Muscle layer of colon (tissue), 2 donors: Measurements from ENCODE around the gene RNF222.
"Not testable (repeated sequence)": the region's sequence is repeated elsewhere in the genome, so short reads cannot be mapped to it uniquely, and the experiment has no call there.

Source experiments
- H3K27ac ChIP-seq: one replicate; pipeline ENCODE4 v1.7.0; 2013; ENCODE audit warnings: low read depth, mild to moderate bottlenecking, low read length, moderate library complexity
- H3K27me3 ChIP-seq, 2 donors: one replicate each; pipeline ENCODE4 v1.7.0; 2013; ENCODE audit warnings: low read length in 2 of 2, mild to moderate bottlenecking in 2 of 2; ENCODE audit not compliant: insufficient read depth in 2 of 2, control insufficient read depth in 1 of 2
- H3K36me3 ChIP-seq: one replicate; pipeline ENCODE4 v1.7.0; 2013; ENCODE audit warnings: mild to moderate bottlenecking, low read length; ENCODE audit not compliant: insufficient read depth
- H3K4me1 ChIP-seq: one replicate; pipeline ENCODE4 v1.7.0; 2013; ENCODE audit warnings: mild to moderate bottlenecking, low read length; ENCODE audit not compliant: insufficient read depth
- H3K4me3 ChIP-seq, 2 donors: one replicate each; pipeline ENCODE4 v1.7.0; 2013; ENCODE audit warnings: low read length in 2 of 2, low read depth in 1 of 2, mild to moderate bottlenecking in 1 of 2, moderate library complexity in 1 of 2
- H3K9ac ChIP-seq: one replicate; pipeline ENCODE4 v1.7.0; 2013; ENCODE audit warnings: low read length
- H3K9me3 ChIP-seq: one replicate; pipeline ENCODE4 v1.7.0; 2013; ENCODE audit warnings: mild to moderate bottlenecking, low read length
- donor health status: abdominal sarcoma.
- donor health status: Adenocarcinoma of cecum.

The RNF222 gene

DNA sequence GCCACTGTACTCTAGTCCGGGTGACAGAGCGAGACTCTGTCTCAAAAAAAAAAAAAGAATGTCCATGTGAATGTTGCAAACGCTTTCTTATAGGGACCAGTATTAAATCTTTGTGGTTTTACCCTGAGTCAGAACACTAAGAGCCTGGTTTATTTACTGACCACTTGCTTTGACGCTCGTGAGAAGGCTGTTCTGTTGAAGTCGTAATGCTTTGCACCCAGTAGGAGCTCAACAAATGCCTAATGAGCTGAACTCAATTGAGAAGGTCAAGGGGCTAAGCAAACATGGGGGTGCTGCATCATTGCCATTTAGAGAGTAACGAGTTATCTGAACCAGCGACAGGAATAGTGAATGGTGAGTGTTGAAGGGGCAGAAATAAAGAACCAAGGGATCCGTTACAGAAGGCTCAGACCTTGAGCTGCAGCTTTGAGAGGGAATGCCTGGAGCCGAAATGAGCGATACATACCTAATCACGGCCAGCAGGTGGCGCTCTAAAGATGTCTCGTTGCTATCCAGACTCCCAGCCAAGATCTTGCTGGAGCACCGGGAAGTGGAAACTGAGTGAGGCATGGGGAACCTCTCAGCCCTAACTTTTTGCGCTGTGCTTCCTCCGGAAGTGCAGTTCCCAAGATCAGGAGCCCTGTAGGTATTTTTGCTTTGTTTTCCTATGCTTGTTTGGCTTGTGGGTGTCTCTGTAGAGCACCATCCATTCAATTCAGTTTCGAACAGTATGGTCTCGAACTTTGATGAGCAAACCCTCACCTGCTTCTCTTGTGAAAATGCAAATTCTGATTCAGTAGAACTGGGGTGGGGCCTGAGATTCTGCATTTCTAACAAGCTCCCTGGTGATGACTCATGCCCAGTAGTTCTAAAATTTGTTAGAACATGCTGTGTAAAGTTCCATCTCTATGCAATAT is 12.6 kb upstream of the RNF222 start:
- Histone ChIP-seq H3K9me3 (no peaks in the 10 kb centered on the region), H3K36me3 (no peaks in the 10 kb centered on the region), H3K27ac (no peak overlapping the region), H3K4me1 (peaks cover 5% of the 10 kb centered on the region), H3K4me3 (no peak overlapping the region), H3K27me3 (no peaks in the 10 kb centered on the region), H3K9ac (no peak overlapping the region)

DNA sequence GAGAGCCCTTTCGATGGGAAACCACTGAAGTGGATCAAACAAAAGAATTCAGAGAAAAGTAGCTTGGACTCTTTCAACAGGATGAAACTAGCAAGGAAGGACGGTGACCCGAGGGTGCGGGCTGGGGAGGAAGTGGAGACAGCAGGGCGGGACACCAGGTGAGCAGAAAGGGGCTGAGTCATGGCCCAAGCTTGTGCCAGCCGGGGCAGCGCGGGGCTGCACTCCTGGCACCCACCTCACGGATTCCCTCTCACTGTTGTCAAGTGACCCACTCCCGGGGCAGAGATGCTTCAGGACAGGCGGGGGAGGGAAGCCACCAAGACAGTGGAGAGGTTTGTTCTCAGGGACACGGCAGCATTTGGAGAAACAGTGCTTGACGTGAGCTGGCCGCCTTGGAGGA is 10.7 kb upstream of the RNF222 start:
- H3K36me3 ChIP-seq: no peaks in the 10 kb centered on the region
- no peak overlapping the region for H3K4me3 ChIP-seq
- H3K27me3 ChIP-seq: no peaks in the 10 kb centered on the region
- peaks cover 5% of the 10 kb centered on the region for H3K4me1 ChIP-seq
- H3K27ac ChIP-seq: no peak overlapping the region
- H3K9ac ChIP-seq: no peak overlapping the region
- H3K9me3 ChIP-seq: no peaks in the 10 kb centered on the region

DNA sequence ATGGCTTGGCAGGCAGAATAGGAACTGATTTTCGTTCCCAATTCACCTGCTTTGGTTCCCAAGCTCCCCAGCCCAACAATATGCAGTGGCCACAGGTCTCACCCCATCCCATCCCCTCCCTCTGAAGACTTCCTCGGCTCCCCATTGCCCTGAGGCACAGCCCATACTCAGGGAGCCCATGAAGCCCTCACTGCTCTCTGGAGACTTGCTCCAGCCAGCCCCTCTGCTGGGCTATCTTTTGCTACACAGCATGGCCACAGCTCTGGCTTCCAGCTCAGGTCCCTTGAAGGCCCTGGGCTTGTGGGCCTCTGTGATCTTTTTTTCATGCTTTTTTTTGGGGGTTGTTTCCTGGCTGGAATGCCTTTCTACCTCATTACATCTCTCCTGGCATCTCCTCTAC is 8.5 kb upstream of the RNF222 start:
- Histone ChIP-seq H3K9ac (no peak overlapping the region), H3K27me3 (no peaks in the 10 kb centered on the region), H3K36me3 (no peaks in the 10 kb centered on the region), H3K9me3 (no peaks in the 10 kb centered on the region), H3K27ac (no peak overlapping the region), H3K4me3 (no peak overlapping the region), H3K4me1 (peaks cover 5% of the 10 kb centered on the region)

DNA sequence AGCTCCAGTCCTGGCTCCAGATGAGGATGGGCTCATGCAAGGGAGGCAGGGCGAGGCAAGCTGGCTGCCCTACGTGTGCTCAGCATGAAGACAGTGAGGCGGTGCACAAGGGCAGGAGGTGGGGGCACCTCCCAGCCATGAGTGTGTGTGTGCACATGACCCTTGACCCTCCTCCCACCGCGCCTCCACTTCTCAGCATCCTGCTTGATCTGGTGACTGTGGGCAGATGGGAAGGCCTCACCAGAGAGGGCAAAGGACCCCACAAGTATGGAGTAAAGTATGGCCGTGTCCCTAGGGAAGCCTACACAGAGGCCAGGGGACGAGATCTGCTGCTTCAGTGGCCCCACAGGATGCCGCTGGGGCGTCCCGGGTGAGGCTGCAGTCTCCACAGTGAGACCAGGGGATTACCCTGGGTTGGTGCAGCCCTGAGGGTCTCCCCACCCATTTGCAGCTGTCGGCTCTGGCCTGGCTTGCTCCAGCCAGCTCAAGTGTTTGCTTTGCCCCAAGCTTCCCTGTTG is 7.9 kb upstream of the RNF222 start:
- H3K36me3 ChIP-seq: no peaks in the 10 kb centered on the region
- no peak overlapping the region for H3K9ac ChIP-seq
- H3K4me3 ChIP-seq: no peak overlapping the region
- H3K4me1 ChIP-seq: peaks cover 3% of the 10 kb centered on the region
- H3K27me3 ChIP-seq: no peaks in the 10 kb centered on the region
- H3K9me3 ChIP-seq: no peaks in the 10 kb centered on the region
- H3K27ac ChIP-seq: no peak overlapping the region

DNA sequence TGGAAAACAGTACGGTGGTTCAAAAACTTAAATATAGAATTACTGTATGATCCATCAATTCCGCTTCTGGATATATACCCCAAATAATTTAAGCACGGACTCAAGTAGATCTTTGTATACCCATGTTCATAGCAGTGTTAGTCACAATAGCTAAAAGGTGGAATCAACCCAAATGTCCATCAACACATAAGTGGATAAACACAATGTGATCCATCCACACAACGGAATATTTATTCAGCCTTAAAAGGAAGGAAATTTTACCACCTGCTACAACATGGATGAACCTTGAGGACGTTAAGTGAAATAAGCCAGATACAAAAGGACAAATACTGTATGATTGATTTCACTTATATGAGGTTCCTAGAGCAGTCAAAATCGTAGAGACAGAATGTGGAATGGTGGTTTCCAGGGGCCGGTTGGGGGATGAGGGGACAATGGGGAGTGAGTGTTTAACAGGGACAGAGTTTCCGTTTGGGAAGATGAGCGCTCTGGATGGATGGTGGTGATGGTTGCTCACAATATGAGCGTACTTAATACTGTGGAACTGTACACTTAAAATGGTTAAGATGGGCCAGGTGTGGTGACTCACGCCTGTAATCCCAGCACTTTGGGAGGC is 5.4 kb upstream of the RNF222 start:
- Histone ChIP-seq H3K36me3 (no peaks in the 10 kb centered on the region), H3K9ac (no peak overlapping the region), H3K4me1 (no peaks in the 10 kb centered on the region), H3K27ac (no peak overlapping the region), H3K4me3 (no peak overlapping the region), H3K27me3 (peaks cover 0 to under 1% of the 10 kb centered on the region in 2 donors), H3K9me3 (no peaks in the 10 kb centered on the region)

DNA sequence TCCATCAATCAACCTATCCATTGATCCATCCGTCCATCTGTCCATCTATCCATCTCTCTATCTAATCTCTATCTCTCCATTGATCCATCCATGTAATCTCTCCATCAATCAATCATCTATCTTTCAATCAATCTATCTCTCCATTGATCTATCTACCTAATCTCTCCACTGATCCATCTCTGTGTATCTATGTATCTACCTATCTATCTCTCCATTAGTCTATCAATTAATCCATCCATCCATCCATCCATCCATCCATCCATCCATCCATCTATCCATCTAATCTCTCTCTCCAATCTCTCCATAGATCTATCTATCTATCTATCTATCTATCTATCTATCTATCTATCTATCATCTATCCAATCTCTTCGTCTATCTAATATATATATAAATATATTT is 3.5 kb upstream of the RNF222 start:
- Histone ChIP-seq H3K4me1 (no peaks in the 10 kb centered on the region), H3K4me3 (no peak overlapping the region), H3K9ac (no peak overlapping the region), H3K27ac (no peak overlapping the region), H3K27me3 (peaks cover 8 to 16% of the 10 kb centered on the region in 2 donors), H3K36me3 (no peaks in the 10 kb centered on the region), H3K9me3 (no peaks in the 10 kb centered on the region)

DNA sequence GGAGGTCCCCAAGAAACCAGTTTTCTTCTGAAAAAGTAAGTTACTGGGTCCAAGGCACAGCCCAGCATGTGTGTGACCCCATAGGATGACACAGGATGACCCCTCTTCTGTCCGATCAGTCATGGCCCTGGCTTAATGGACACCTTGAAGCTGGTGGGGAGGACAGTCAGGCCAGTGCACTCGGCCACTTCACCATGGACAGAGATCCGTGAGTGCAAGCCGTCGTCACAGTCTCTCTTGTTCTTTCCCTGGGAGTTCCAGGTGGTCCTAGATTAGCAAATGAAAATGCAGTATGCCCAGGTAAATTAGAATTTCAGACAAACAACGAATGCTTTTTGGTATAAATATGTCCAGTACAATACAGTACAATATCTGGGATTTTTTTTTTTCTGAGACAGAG is 1.4 kb upstream of the RNF222 start:
- Histone ChIP-seq H3K27ac (no peak overlapping the region), H3K9ac (no peak overlapping the region), H3K27me3 (peaks cover 16 to 17% of the 10 kb centered on the region in 2 donors)

DNA sequence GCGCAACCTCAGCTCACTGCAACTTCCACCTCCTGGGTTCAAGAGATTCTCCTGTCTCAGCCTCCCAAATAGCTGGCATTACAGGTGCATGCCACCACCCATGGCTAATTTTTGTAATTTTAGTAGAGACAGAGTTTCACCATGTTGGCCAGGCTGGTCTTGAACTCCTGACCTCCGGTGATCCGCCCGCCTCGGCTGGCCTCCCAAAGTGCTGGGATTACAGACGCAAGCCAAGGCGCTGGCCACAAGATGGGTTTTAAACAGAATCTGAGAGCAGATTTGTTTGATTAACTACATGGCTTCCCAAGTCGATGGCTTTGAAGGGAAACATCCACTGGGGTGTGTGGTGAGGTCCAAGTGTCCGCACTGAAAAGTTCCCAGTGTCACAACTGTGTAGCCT is 3.1 kb downstream of the RNF222 start:
- not testable (repeated sequence) for H3K4me1 ChIP-seq, H3K4me3 ChIP-seq, H3K36me3 ChIP-seq, H3K9ac ChIP-seq, H3K27ac ChIP-seq, H3K9me3 ChIP-seq
- H3K27me3 ChIP-seq: peaks cover 16 to 23% of the 10 kb centered on the region in 2 donors

More for the DNA sequence above, 1.4 kb upstream of the RNF222 start:
- no peak overlapping the region for H3K4me3 ChIP-seq
- no peaks in the 10 kb centered on the region for H3K9me3 ChIP-seq
- H3K36me3 ChIP-seq: no peaks in the 10 kb centered on the region
- H3K4me1 ChIP-seq: no peaks in the 10 kb centered on the region

DNA sequence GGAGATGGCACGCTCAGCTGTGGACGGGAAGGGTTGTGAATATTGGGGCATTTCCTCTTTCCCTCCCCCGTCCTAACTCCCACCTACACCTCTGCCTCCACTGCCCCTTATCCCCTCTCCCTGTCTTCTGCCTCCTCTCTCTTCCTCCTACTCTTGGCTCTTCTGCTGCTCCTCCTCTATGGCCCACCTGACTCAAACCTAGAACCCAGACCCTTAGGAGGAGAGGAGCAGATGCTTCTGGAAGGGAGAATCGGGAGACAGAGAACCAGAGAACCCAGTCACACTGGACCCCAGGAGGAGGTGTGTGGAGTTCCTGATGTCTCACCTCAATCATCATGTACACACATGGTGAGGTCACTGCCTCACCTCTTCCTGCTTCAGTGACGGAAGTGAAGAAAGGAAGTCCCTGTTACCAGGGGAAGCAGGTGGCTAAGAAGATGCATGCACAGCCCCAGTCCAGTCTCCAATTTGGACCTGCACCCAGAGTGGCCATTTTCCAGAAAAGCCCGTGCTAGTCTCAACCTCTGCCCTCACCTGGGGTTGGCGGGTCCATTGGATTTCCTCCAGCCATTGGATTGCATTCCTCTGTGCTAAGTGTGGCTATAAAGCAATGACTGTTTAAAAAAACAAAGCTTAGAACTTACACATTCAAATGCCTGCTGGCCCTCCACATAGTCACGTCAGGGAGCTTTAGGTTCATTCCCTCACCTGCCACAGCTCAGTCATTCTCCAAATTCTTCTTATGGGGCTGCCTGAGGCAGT is 4.0 kb downstream of the RNF222 start:
- Histone ChIP-seq H3K4me1 (no peaks in the 10 kb centered on the region), H3K9ac (no peak overlapping the region), H3K9me3 (no peaks in the 10 kb centered on the region), H3K36me3 (no peaks in the 10 kb centered on the region), H3K4me3 (no peak overlapping the region), H3K27me3 (peaks cover 16 to 23% of the 10 kb centered on the region in 2 donors), H3K27ac (no peak overlapping the region)

DNA sequence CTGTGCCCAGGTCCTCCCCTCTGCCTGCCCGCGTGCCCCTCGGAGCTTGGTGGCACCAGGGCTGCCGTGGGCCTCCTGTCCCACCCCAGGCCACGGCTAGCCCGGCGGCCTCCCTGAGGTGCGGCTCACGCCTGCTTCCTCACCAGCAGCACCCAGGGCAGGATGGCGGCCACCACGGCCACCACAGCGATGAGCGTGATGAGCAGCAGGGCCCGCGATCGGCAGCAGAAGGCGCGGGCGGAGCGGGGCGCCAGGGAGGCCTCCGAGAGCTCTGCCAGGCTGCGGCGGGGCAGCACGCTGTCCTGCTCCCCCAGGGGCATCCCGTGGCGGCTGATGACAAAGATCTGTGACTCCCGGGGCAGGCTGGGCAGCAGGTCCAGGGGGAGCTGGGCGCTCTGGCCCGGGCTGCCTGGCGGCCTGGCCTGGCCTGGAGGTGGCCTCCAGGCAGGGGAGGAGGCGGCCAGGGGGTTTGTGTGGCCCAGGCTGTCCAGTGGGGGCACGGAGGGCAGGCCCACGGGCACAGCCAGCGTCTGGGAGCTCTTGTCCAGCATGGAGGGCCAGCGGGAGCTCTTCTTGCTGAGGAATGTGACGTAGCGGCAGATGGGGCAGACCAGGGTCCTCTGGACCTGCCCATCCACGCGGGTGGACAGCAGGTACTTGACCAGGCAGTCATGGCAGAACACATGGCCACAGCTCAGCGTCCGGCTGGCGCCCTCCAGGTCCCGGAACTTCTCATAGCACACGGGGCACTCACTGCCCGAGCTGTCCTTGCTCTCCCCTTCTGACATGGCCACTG is 4.8 kb downstream of the RNF222 start:
- Histone ChIP-seq H3K9ac (no peak overlapping the region), H3K9me3 (no peaks in the 10 kb centered on the region), H3K27me3 (peaks cover 16 to 21% of the 10 kb centered on the region in 2 donors), H3K4me1 (no peaks in the 10 kb centered on the region), H3K27ac (no peak overlapping the region), H3K4me3 (no peak overlapping the region), H3K36me3 (no peaks in the 10 kb centered on the region)
